Small intestine (tissue), 7 donors: ENCODE results near the gene TMEM176A. TPM values are rescaled to one million over a fixed set of nuclear protein-coding genes. Genes with fewer than 3 reads are reported as not detected.
"Not testable (repeated sequence)": the region's sequence is repeated elsewhere in the genome, so short reads cannot be mapped to it uniquely, and the experiment has no call there.

Experiments used
- DNase-seq, 2 donors: peaks; one replicate each; pipeline versions ENCODE4 v3.0.0 to v3.0.0-alpha.2; 2013
- FAIRE-seq: peaks from 2 replicates; lab custom pipeline; 2012; peaks lifted over from hg19 to GRCh38; lab: Jason Lieb, UNC
- H3K27ac ChIP-seq, 3 donors: one replicate each; pipeline ENCODE4 v1.5.1; 2013; ENCODE audit warnings: low read length in 2 of 3, mild to moderate bottlenecking in 2 of 3, control low read depth in 1 of 3, inconsistent platforms in 1 of 3, low read depth in 1 of 3, moderate library complexity in 1 of 3
- H3K27me3 ChIP-seq, 3 donors: one replicate each; pipeline ENCODE4 v1.6.1; 2013; ENCODE audit warnings: low read length in 3 of 3, inconsistent platforms in 1 of 3; ENCODE audit not compliant: control insufficient read depth in 3 of 3, insufficient read depth in 3 of 3
- H3K36me3 ChIP-seq, 3 donors: one replicate each; pipeline ENCODE4 v1.6.1; 2013; ENCODE audit warnings: low read length in 3 of 3, inconsistent platforms in 1 of 3, low read depth in 1 of 3, mild to moderate bottlenecking in 1 of 3, moderate library complexity in 1 of 3; ENCODE audit not compliant: control insufficient read depth in 3 of 3, insufficient read depth in 2 of 3
- H3K4me1 ChIP-seq, 3 donors: one replicate each; pipeline ENCODE4 v1.6.1; 2013; ENCODE audit warnings: low read length in 2 of 3, inconsistent platforms in 1 of 3, low read depth in 1 of 3, mild to moderate bottlenecking in 1 of 3, moderate library complexity in 1 of 3; ENCODE audit not compliant: control insufficient read depth in 3 of 3, insufficient read depth in 2 of 3
- H3K4me3 ChIP-seq, 3 donors: one replicate each; pipeline ENCODE4 v1.5.1; 2013; ENCODE audit warnings: low read length in 3 of 3, control low read depth in 1 of 3, inconsistent platforms in 1 of 3, low read depth in 1 of 3, mild to moderate bottlenecking in 1 of 3, moderate library complexity in 1 of 3
- H3K9me3 ChIP-seq, 2 donors: one replicate each; pipeline ENCODE4 v1.6.1; 2013; ENCODE audit warnings: low read depth in 1 of 2, low read length in 1 of 2; ENCODE audit not compliant: control insufficient read depth in 2 of 2, insufficient read depth in 1 of 2
- WGBS, 3 donors: extraction: QIAGEN DNeasy Blood & Tissue Kit; methylation state at CpG; one replicate each; pipeline ENCODE4 v1.1.7; 2013; 5-methylcytosine and 5-hydroxymethylcytosine counted together
- polyA plus RNA-seq, 4 donors: library from polyadenylated mRNA; stranded (reverse) in 3 of 4; unstranded in 1 of 4; fragments of 200-250 nt in 3 of 4; fragments of 120-200 nt in 1 of 4; gene quantifications; one replicate each; pipeline versions ENCODE4 v1.2.1 to v1.2.3, GENCODE V29; 2013
- donor health status: healthy with polysubstance abuse.
- donor health status: control.
- donor health status: control.
- donor health status: Bipolar disorder and iron deficiency.
- donor health status: healthy.

Gene TMEM176A
- polyA plus RNA-seq, 4 donors = 143 to 380 (median 229) TPM

DNA sequence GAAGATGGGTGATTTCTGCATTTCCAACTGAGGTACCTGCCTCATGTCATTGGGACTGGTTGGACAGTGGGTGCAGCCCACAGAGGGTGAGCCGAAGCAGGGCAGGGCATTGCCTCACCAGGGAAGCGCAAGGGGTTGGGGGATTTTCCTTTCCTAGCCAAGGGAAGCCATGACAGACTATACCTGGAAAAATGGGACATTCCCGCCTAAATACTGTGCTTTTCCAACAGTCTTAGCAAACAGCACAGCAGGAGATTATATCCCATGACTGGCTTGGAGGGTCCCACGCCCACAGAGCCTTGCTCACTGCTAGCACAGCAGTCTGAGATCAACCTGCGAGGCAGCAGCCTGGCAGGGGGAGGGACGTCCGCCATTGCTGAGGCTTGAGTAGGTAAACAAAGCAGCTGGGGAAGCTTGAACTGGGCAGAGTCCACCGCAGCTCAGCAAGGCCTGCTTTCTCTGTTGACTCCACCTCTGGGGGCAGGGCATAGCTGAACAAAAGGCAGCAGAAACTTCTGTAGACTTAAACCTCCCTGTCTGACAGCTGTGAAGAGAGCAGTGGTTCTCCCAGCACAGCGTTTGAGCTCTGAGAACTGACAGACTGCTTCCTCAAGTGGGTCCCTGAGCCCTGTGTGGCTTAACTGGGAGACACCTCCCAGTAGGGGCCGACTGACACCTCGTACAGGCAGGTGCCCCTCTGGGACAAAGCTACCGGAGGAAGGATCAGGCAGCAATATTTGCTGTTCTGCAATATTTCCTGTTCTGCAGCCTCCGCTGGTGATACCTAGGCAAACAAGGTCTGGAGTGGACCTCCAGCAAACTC is 7.3 kb downstream of the TMEM176A start:
- not testable (repeated sequence) for H3K27me3 ChIP-seq, FAIRE-seq, H3K4me3 ChIP-seq
- peak; percentile 78 to 84 for DNase-seq
- peaks cover 0 to 30% (median 0%) of the 10 kb centered on the region in 3 donors for H3K36me3 ChIP-seq
- peak overlapping the region; percentile 50 to 68 (median 58) for H3K27ac ChIP-seq
- H3K9me3 ChIP-seq = peaks cover 4 to 19% of the 10 kb centered on the region in 2 donors
- H3K4me1 ChIP-seq = peaks cover 2 to 13% (median 3%) of the 10 kb centered on the region in 3 donors
- WGBS, 3 donors = 31 to 60% (median 36%) methylated on average over 13 of the region's 13 CpGs

DNA sequence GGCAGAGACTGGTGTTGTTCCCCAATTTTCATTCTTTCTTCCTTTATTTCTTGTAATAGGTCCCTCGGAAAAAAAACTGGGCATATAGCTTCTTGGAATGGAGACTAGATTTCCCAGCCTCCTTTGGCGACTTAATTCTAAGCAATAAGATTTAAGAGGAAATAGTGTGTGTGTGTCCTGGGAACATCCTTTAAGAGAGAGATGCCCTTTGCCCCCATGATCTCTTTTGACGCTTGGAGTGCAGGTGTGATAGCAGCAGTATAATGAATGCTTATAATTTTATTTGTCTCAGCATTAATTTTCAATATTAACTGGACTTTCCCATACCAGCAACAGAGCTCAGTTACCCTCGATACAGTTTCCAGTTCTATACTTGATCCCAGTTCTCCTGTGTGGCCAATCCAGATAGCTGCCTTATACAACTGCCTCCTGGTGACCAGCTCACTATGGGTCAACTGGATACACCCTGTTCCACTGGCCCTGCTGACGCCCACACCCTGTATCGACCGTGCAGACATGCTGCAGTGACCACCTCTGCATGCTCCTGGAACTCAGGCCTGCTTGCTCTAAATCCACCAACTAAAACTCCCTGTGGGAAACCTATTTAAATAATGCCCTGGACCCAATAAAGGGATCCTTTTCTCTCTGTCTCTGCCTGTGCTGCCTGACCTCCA is 13.9 kb downstream of the TMEM176A start:
- FAIRE-seq = no peak
- H3K9me3 ChIP-seq = peaks cover 0 to 15% of the 10 kb centered on the region in 2 donors
- no peak overlapping the region for H3K4me3 ChIP-seq
- no peaks in the 10 kb centered on the region for H3K36me3 ChIP-seq
- peak in 1 of 2 donors; percentile 79 for DNase-seq
- WGBS, 3 donors = 27 to 67% (median 41%) methylated on average over 7 of the region's 7 CpGs
- H3K4me1 ChIP-seq = peaks cover 0 to 4% (median 0%) of the 10 kb centered on the region in 3 donors
- no peak overlapping the region for H3K27ac ChIP-seq
- H3K27me3 ChIP-seq = peaks cover 0 to 3% (median 0%) of the 10 kb centered on the region in 3 donors

DNA sequence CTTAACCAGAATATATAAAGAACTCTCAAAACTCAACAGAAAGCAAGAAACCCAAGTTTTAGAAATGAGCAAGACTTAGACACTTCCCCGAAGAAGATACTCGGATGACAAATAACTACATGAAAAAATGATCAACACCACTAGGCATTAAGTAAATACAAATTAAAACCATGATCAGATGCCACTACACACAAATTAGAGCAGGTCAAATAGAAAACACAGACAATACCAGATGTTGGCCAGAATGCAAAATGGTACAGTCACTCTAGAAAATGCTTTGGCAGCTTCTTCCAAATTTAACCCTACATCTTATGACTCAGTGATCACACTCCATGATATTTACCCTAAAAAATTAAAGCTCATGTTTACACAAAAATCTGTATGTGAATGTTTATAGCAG is 18.4 kb downstream of the TMEM176A start:
- DNase-seq (no peak), FAIRE-seq (no peak)
- H3K4me1 ChIP-seq = peaks cover 0 to 4% (median 0%) of the 10 kb centered on the region in 3 donors
- WGBS, 3 donors = 73 to 86% (median 76%) methylated on average over 2 of the region's 2 CpGs
- no peak overlapping the region for H3K4me3 ChIP-seq
- no peak overlapping the region for H3K27ac ChIP-seq
- no peaks in the 10 kb centered on the region for H3K36me3 ChIP-seq
- H3K27me3 ChIP-seq = peaks cover 0 to 3% (median 0%) of the 10 kb centered on the region in 3 donors
- peaks cover 0 to 12% of the 10 kb centered on the region in 2 donors for H3K9me3 ChIP-seq

DNA sequence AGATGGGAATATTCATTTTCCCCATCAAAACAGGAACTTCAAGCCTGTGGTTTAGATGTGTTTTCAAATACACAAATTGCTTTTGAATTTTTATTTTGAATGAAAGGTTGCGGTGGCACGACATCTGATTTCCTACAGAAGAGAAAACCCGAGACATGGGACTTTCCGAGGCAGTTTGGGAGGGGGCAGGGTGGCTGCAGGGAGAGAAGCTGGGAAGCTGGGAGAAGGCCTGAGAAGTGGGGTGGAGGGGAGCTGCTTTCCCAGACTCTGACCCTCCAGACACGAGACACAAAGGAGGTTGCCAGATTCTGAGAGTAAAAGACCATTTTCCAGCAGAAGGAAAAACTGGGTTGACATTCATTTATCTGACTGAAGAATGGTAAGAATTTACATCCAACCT is 19.6 kb downstream of the TMEM176A start:
- H3K36me3 ChIP-seq = no peaks in the 10 kb centered on the region
- DNase-seq = no peak

DNA sequence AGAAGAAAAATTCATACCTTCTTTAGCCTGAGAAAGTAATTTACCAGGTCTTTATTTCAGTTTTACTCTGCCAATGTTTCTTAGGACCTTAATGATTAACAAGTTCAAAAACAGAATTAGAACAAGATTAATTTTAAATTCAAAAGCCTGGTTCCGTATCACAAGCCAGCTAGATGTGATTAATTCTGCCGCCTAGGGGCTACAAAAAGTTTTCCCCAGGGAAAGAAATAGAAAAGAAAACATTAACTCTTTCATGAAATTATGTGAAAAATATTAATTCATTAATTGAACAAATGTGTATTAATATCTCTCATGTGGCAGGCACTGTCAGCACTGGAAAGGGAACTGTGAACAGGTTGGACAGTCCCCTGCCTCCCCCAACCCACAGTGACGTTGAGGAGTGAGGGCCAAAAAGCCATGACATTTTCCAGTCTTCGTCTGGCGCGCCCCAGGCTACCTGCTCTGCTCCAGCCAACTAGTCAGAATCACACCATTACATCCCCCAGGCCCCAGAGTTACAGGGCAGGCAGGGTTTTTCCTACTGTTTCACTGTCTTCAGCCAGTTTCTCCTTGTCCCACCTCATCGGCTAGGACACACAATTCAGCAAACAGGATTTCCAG is 20.1 kb downstream of the TMEM176A start:
- Histone ChIP-seq H3K27ac (no peak overlapping the region), H3K9me3 (peaks cover 0 to 3% of the 10 kb centered on the region in 2 donors)

More for the DNA sequence above, 19.6 kb downstream of the TMEM176A start:
- WGBS, 3 donors = 47 to 81% (median 73%) methylated on average over 5 of the region's 5 CpGs
- no peak overlapping the region for H3K4me3 ChIP-seq
- H3K4me1 ChIP-seq = peaks cover 0 to 1% (median 0%) of the 10 kb centered on the region in 3 donors
- H3K27ac ChIP-seq = peak overlapping the region in 1 of 3 donors; percentile 1
- H3K27me3 ChIP-seq = peaks cover 0 to 3% (median 0%) of the 10 kb centered on the region in 3 donors
- peaks cover 0 to 3% of the 10 kb centered on the region in 2 donors for H3K9me3 ChIP-seq
- FAIRE-seq = no peak

DNA sequence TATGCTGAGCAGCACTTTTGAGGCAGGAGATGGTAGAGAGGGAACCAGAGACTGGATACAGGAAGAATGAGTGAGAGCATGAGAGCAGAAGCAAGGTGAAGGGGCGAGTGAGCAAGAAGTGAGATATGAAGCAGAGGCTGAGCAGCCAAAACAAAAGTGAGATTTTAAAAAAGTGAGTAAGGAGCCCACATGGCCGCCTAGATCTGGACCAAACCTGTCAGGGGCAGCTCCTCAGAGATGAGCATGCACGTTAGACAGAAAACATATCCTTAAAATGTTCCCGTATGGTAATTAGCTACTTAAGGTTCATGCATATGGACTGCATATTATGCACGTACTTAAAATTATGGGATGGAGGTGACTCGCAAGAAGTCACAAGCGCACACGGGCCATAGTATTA is 22.5 kb downstream of the TMEM176A start:
- Histone ChIP-seq H3K27ac (no peak overlapping the region), H3K4me1 (peaks cover 0 to 11% (median 5%) of the 10 kb centered on the region in 3 donors), H3K36me3 (no peaks in the 10 kb centered on the region), H3K9me3 (no peaks in the 10 kb centered on the region), H3K27me3 (no peaks in the 10 kb centered on the region), H3K4me3 (no peak overlapping the region)
- DNase-seq (no peak), FAIRE-seq (no peak)
- WGBS, 3 donors = 87 to 91% (median 91%) methylated on average over 8 of the region's 8 CpGs

More for the DNA sequence above, 20.1 kb downstream of the TMEM176A start:
- Histone ChIP-seq H3K4me3 (no peak overlapping the region), H3K4me1 (peaks cover 0 to 4% (median 1%) of the 10 kb centered on the region in 3 donors), H3K36me3 (no peaks in the 10 kb centered on the region), H3K27me3 (peaks cover 0 to 3% (median 0%) of the 10 kb centered on the region in 3 donors)
- FAIRE-seq (no peak), DNase-seq (no peak)
- 79 to 94% (median 90%) methylated on average over 7 of the region's 7 CpGs for whole genome bisulfite sequencing, 3 donors

DNA sequence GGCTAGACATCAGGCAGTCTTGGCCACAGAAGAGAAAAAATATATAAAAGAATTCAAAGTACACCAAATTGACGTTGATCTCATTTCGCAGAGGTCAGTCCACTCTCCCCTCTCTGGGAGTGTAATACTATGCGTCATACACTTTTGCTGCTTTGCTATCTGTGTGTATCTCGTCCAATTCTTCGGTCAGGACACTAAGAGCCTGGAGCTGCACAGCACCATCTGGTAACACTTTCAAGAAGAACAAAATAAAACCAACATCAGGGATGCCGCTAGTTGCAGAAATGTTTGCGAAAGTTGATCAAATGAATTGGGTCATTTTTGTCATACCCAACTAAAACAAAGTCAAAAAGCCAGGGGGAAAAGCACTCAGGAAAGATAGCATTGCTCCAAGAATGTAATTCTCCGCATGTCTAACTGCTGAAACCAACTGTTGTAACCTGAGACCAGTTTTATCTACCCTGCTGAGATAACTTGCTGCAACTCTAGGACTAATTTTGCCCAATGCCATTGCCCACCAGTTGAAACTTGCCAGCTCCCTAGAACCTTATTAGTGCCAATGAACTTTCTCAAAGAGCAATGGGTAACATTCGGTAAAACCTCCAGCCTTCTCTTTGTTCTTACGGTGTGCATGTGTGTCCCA is 23.0 kb downstream of the TMEM176A start:
- Histone ChIP-seq H3K4me3 (no peak overlapping the region), H3K9me3 (no peaks in the 10 kb centered on the region), H3K27ac (no peak overlapping the region), H3K36me3 (no peaks in the 10 kb centered on the region), H3K4me1 (peaks cover 0 to 11% (median 5%) of the 10 kb centered on the region in 3 donors), H3K27me3 (no peaks in the 10 kb centered on the region)
- WGBS, 3 donors = 82 to 92% (median 89%) methylated on average over 10 of the region's 10 CpGs
- DNase-seq (no peak), FAIRE-seq (no peak)
